Panc1 (cell line): Measurements from ENCODE around the gene MPP3. TPM values are rescaled to one million over a fixed set of nuclear protein-coding genes. Genes with fewer than 3 reads are reported as not detected.

Source experiments
- ATAC-seq: fragments of 200-7000 bp; cut with Tn5 transposase; 2 replicates; pipeline ENCODE4 v1.9.1; 2020; ENCODE audit warnings: mild to moderate bottlenecking, moderate library complexity
- BruUV-seq: library from RNA; stranded (reverse); fragments of 400-500 nt; replicated peaks from 2 replicates; lab custom pipeline; 2021; lab: Mats Ljungman, UMichigan
- CTCF ChIA-PET: fragments of 300-600 bp; sonication (Branson Sonifier 250); formaldehyde crosslinking; loops from one replicate; lab custom pipeline; 2022; ENCODE audit warnings: antibody characterized with exemption; lab: Charles Lee
- POLR2A ChIA-PET: fragments of 300-600 bp; sonication (Branson Sonifier 250); formaldehyde crosslinking; loops from one replicate; lab custom pipeline; 2022; ENCODE audit warnings: antibody characterized with exemption; lab: Charles Lee
- DNase-seq: peaks from one replicate; pipeline ENCODE4 v3.0.0-alpha.2; 2010; ENCODE audit warnings: low read depth, low spot score
- H3K27ac ChIP-seq: 2 replicates; pipeline ENCODE4 v1.5.1; 2011; ENCODE audit warnings: mild to moderate bottlenecking, low read length, inconsistent platforms
- H3K27me3 ChIP-seq: fragments of 200-500 bp; sonication (Bioruptor generic); 2 replicates; pipeline ENCODE4 v1.6.0; 2014; ENCODE audit warnings: low read length, inconsistent platforms; ENCODE audit not compliant: control insufficient read depth, insufficient read depth
- H3K36me3 ChIP-seq: fragments of 200-500 bp; sonication (Bioruptor generic); 2 replicates; pipeline ENCODE4 v1.5.1; 2014; ENCODE audit warnings: inconsistent platforms, mild to moderate bottlenecking, low read length, moderate library complexity; ENCODE audit not compliant: control insufficient read depth, insufficient read depth
- H3K4me1 ChIP-seq: 2 replicates; pipeline ENCODE4 v1.5.1; 2011; ENCODE audit warnings: inconsistent platforms, mild to moderate bottlenecking, low read length, moderate library complexity; ENCODE audit not compliant: control insufficient read depth, insufficient read depth
- H3K4me3 ChIP-seq, 2 experiments: 2 replicates each; pipeline ENCODE4 v1.5.1; 2011 to 2012; ENCODE audit warnings: low read depth in 2 of 2, low read length in 2 of 2, mild to moderate bottlenecking in 2 of 2, inconsistent platforms in 1 of 2, moderate library complexity in 1 of 2
- H3K9me3 ChIP-seq: fragments of 200-500 bp; sonication (Bioruptor generic); 2 replicates; pipeline ENCODE4 v1.5.1; 2014; ENCODE audit warnings: low read depth, mild to moderate bottlenecking, inconsistent platforms, low read length, moderate library complexity; ENCODE audit not compliant: control insufficient read depth, insufficient read depth
- POLR2AphosphoS5 ChIP-seq: IDR thresholded peaks from 2 replicates; pipeline ENCODE4 v1.6.1; 2012; ENCODE audit warnings: mild to moderate bottlenecking, low read depth, low read length, moderate library complexity
- SIN3A ChIP-seq: IDR thresholded peaks from 2 replicates; pipeline ENCODE4 v1.6.1; 2012; ENCODE audit warnings: low read depth, mild to moderate bottlenecking, low read length, moderate library complexity, borderline replicate concordance; ENCODE audit not compliant: insufficient read depth
- TCF7L2 ChIP-seq: IDR thresholded peaks from 2 replicates; pipeline ENCODE4 v1.6.1; 2011; ENCODE audit warnings: mild to moderate bottlenecking, low read depth, low read length, inconsistent platforms
- in situ Hi-C: cut with HindIII; loops from 2 replicates; pipeline ENCODE4 v1.10.0; 2016; ENCODE audit warnings: low sequenced_read_pairs, low pct_unique_long_range_greater_than_20kb
- intact Hi-C: fragments of 100-400 bp; cut with micrococcal nuclease; formaldehyde crosslinking; loops from one replicate; pipeline ENCODE4 v1.10.0; 2022; ENCODE audit not compliant: unreplicated experiment
- total RNA-seq: library from RNA; stranded (reverse); gene quantifications from one replicate; pipeline ENCODE4 v1.2.1, GENCODE V29; 2021; ENCODE audit not compliant: unreplicated experiment
- TF ChIP-seq, protein P1 (sequence below), 2 experiments: IDR thresholded peaks; 2 replicates each; pipeline ENCODE4 v1.6.1; 2011 to 2012; ENCODE audit warnings: low read depth in 2 of 2, control low read depth in 1 of 2, low read length in 1 of 2, mild to moderate bottlenecking in 1 of 2, moderate library complexity in 1 of 2; ENCODE audit not compliant: insufficient read depth in 1 of 2
- TF ChIP-seq, protein P2 (sequence below): fragments of 450-650 bp; IDR thresholded peaks from 2 replicates; pipeline ENCODE4 v1.5.1; 2017; ENCODE audit warnings: mild to moderate bottlenecking

MPP3 gene
- total RNA-seq, 1 experiment from 2014 or later, result 7.1 TPM

DNA sequence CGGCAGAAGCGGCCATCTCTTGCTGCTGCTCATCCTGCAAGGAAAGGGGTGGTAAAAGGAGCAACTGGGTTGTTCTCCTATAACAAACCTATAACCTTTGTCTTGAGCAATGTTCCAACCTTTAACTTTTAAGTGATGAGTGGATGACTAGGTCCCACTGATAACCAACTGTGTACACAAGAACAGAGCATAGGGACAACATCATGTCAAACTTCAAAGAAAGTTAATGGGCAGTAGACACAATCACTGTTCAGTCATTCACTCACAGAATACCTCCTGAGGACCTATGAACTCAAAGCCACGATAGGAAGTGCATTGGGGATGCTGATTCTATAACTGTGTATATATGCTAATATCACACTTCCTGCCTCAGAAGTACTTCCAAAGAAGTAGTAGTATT, 31.1 kb downstream of the MPP3 start:
- in situ Hi-C loops, result no loop called here
- no peaks in the 10 kb centered on the region for H3K36me3 ChIP-seq
- POLR2A ChIA-PET, result no interaction called here
- H3K27me3 ChIP-seq, result no peaks in the 10 kb centered on the region
- H3K27ac ChIP-seq, result no peak overlapping the region
- H3K4me1 ChIP-seq, result no peaks in the 10 kb centered on the region
- no peak for TF ChIP-seq TCF7L2
- TF ChIP-seq, protein P1, sequence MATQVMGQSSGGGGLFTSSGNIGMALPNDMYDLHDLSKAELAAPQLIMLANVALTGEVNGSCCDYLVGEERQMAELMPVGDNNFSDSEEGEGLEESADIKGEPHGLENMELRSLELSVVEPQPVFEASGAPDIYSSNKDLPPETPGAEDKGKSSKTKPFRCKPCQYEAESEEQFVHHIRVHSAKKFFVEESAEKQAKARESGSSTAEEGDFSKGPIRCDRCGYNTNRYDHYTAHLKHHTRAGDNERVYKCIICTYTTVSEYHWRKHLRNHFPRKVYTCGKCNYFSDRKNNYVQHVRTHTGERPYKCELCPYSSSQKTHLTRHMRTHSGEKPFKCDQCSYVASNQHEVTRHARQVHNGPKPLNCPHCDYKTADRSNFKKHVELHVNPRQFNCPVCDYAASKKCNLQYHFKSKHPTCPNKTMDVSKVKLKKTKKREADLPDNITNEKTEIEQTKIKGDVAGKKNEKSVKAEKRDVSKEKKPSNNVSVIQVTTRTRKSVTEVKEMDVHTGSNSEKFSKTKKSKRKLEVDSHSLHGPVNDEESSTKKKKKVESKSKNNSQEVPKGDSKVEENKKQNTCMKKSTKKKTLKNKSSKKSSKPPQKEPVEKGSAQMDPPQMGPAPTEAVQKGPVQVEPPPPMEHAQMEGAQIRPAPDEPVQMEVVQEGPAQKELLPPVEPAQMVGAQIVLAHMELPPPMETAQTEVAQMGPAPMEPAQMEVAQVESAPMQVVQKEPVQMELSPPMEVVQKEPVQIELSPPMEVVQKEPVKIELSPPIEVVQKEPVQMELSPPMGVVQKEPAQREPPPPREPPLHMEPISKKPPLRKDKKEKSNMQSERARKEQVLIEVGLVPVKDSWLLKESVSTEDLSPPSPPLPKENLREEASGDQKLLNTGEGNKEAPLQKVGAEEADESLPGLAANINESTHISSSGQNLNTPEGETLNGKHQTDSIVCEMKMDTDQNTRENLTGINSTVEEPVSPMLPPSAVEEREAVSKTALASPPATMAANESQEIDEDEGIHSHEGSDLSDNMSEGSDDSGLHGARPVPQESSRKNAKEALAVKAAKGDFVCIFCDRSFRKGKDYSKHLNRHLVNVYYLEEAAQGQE (IDR thresholded peaks at IDR 0.05; ENCODE audit: insufficient read depth in 1 of 2, low read depth in 2 of 2, low read length in 1 of 2), result no peak
- no peak for TF ChIP-seq POLR2AphosphoS5
- TF ChIP-seq, protein P2, sequence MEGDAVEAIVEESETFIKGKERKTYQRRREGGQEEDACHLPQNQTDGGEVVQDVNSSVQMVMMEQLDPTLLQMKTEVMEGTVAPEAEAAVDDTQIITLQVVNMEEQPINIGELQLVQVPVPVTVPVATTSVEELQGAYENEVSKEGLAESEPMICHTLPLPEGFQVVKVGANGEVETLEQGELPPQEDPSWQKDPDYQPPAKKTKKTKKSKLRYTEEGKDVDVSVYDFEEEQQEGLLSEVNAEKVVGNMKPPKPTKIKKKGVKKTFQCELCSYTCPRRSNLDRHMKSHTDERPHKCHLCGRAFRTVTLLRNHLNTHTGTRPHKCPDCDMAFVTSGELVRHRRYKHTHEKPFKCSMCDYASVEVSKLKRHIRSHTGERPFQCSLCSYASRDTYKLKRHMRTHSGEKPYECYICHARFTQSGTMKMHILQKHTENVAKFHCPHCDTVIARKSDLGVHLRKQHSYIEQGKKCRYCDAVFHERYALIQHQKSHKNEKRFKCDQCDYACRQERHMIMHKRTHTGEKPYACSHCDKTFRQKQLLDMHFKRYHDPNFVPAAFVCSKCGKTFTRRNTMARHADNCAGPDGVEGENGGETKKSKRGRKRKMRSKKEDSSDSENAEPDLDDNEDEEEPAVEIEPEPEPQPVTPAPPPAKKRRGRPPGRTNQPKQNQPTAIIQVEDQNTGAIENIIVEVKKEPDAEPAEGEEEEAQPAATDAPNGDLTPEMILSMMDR, result no peak
- no peak for TF ChIP-seq SIN3A
- H3K4me3 ChIP-seq, result no peak overlapping the region
- no TSS peak for BruUV-seq
- ATAC-seq (no peak), DNase-seq (no peak)
- CTCF ChIA-PET, result no interaction called here
- intact Hi-C loops, result no loop called here
- no peaks in the 10 kb centered on the region for H3K9me3 ChIP-seq

DNA sequence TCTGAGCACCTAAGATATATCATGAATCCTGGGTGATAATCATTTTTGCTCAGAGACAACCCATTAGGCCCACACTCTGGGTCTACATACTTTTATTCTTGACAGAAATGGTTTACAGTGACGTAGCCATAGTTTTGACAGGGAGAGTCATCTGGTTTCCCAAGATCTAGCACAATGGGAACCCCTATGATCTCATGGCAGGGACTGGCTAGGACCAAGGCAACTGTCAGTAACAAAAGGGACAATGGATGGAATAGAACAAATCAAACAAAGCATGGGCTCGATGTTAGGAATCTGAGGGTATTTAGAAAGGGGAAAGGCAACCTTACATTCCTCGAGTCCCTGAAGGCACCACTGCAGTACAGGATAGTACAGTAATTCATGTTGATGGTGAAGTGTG, 32.2 kb downstream of the MPP3 start:
- no peak for ATAC-seq
- no peak for DNase-seq
- POLR2A ChIA-PET, result no interaction called here
- Histone ChIP-seq H3K36me3 (no peaks in the 10 kb centered on the region), H3K4me1 (no peaks in the 10 kb centered on the region), H3K27ac (no peak overlapping the region), H3K9me3 (no peaks in the 10 kb centered on the region), H3K4me3 (no peak overlapping the region), H3K27me3 (no peaks in the 10 kb centered on the region)
- CTCF ChIA-PET, result no interaction called here
- intact Hi-C loops (no loop called here), in situ Hi-C loops (no loop called here)
- TF ChIP-seq SIN3A (no peak), POLR2AphosphoS5 (no peak), TCF7L2 (no peak)
- TF ChIP-seq, protein P1 (IDR thresholded peaks at IDR 0.05; ENCODE audit: insufficient read depth in 1 of 2, low read depth in 2 of 2, low read length in 1 of 2), result no peak
- TF ChIP-seq, protein P2, result no peak
- BruUV-seq, result no TSS peak
